Activated naive CD8-positive, alpha-beta T cell (primary cell): ENCODE results near the gene MGME1.
A peak's percentile ranks its signal among the peaks of the same experiment; 100 is the strongest.
"Not testable (repeated sequence)": the region's sequence is repeated elsewhere in the genome, so short reads cannot be mapped to it uniquely, and the experiment has no call there.

Experiments
- H3K27ac Mint-ChIP-seq: one replicate; pipeline ENCODE4 v1.8.0; 2021; ENCODE audit warnings: mixed read lengths
- H3K27me3 Mint-ChIP-seq: one replicate; pipeline ENCODE4 v1.8.0; 2021; ENCODE audit warnings: mixed read lengths
- H3K36me3 Mint-ChIP-seq: one replicate; pipeline ENCODE4 v1.8.0; 2021; ENCODE audit warnings: mixed read lengths
- H3K4me1 Mint-ChIP-seq: one replicate; pipeline ENCODE4 v1.8.0; 2021; ENCODE audit warnings: low read depth, mixed read lengths
- H3K4me3 Mint-ChIP-seq: one replicate; pipeline ENCODE4 v1.8.0; 2021; ENCODE audit warnings: mild to moderate bottlenecking, mixed read lengths
- H3K9me3 Mint-ChIP-seq: one replicate; pipeline ENCODE4 v1.8.0; 2021; ENCODE audit warnings: low read depth, mixed read lengths

The MGME1 gene

GRCh38 chr20:17949899-17950298, 18.9 kb upstream of the MGME1 start:
- H3K4me1 Mint-ChIP-seq: peaks cover under 1% of the 10 kb centered on the region
- peaks cover 21% of the 10 kb centered on the region for H3K36me3 Mint-ChIP-seq
- H3K4me3 Mint-ChIP-seq: no peak overlapping the region
- no peaks in the 10 kb centered on the region for H3K9me3 Mint-ChIP-seq
- H3K27me3 Mint-ChIP-seq: no peaks in the 10 kb centered on the region
- H3K27ac Mint-ChIP-seq: no peak overlapping the region

GRCh38 chr20:17950670-17951069, 18.1 kb upstream of the MGME1 start:
- Mint-ChIP-seq H3K27ac (no peak overlapping the region), H3K9me3 (no peaks in the 10 kb centered on the region), H3K4me1 (peaks cover 6% of the 10 kb centered on the region), H3K36me3 (peaks cover 22% of the 10 kb centered on the region), H3K4me3 (no peak overlapping the region), H3K27me3 (no peaks in the 10 kb centered on the region)

GRCh38 chr20:17951323-17951722, 17.5 kb upstream of the MGME1 start:
- no peaks in the 10 kb centered on the region for H3K27me3 Mint-ChIP-seq
- H3K4me1 Mint-ChIP-seq: peaks cover 10% of the 10 kb centered on the region
- no peak overlapping the region for H3K27ac Mint-ChIP-seq
- no peaks in the 10 kb centered on the region for H3K9me3 Mint-ChIP-seq
- no peak overlapping the region for H3K4me3 Mint-ChIP-seq
- peaks cover 22% of the 10 kb centered on the region for H3K36me3 Mint-ChIP-seq

- H3K4me1 Mint-ChIP-seq: peaks cover 18% of the 10 kb centered on the region
Observed at GRCh38 chr20:17952692-17953684, 15.8 kb upstream of the MGME1 start.

GRCh38 chr20:17953935-17954334, 14.9 kb upstream of the MGME1 start:
- H3K27me3 Mint-ChIP-seq: no peaks in the 10 kb centered on the region
- peaks cover 28% of the 10 kb centered on the region for H3K4me1 Mint-ChIP-seq
- no peak overlapping the region for H3K4me3 Mint-ChIP-seq
- H3K27ac Mint-ChIP-seq: peak overlapping the region; percentile 50
- H3K36me3 Mint-ChIP-seq: peaks cover 17% of the 10 kb centered on the region
- H3K9me3 Mint-ChIP-seq: no peaks in the 10 kb centered on the region

More at GRCh38 chr20:17952692-17953684, 15.8 kb upstream of the MGME1 start:
- Mint-ChIP-seq H3K9me3 (no peaks in the 10 kb centered on the region), H3K36me3 (peaks cover 20% of the 10 kb centered on the region), H3K27ac (no peak overlapping the region), H3K27me3 (no peaks in the 10 kb centered on the region), H3K4me3 (no peak overlapping the region)

GRCh38 chr20:17955302-17955701, 13.5 kb upstream of the MGME1 start:
- Mint-ChIP-seq H3K27ac (no peak overlapping the region), H3K27me3 (no peaks in the 10 kb centered on the region), H3K36me3 (peaks cover 17% of the 10 kb centered on the region), H3K9me3 (no peaks in the 10 kb centered on the region), H3K4me1 (peaks cover 41% of the 10 kb centered on the region), H3K4me3 (no peak overlapping the region)

GRCh38 chr20:17956099-17956685, 12.6 kb upstream of the MGME1 start:
- H3K4me3 Mint-ChIP-seq: no peak overlapping the region
- H3K27me3 Mint-ChIP-seq: no peaks in the 10 kb centered on the region
- no peaks in the 10 kb centered on the region for H3K9me3 Mint-ChIP-seq
- H3K4me1 Mint-ChIP-seq: peaks cover 49% of the 10 kb centered on the region
- no peak overlapping the region for H3K27ac Mint-ChIP-seq
- H3K36me3 Mint-ChIP-seq: peaks cover 15% of the 10 kb centered on the region

GRCh38 chr20:17957505-17958363, 11.1 kb upstream of the MGME1 start:
- Mint-ChIP-seq H3K4me3 (peak overlapping the region; percentile 35), H3K27me3 (no peaks in the 10 kb centered on the region), H3K36me3 (peaks cover 21% of the 10 kb centered on the region), H3K9me3 (no peaks in the 10 kb centered on the region), H3K4me1 (peaks cover 62% of the 10 kb centered on the region), H3K27ac (no peak overlapping the region)

- no peaks in the 10 kb centered on the region for H3K9me3 Mint-ChIP-seq
- no peak overlapping the region for H3K4me3 Mint-ChIP-seq
Observed at GRCh38 chr20:17958373-17959256, 10.2 kb upstream of the MGME1 start.

GRCh38 chr20:17959257-17959627, 9.6 kb upstream of the MGME1 start:
- Mint-ChIP-seq H3K4me1 (peaks cover 77% of the 10 kb centered on the region), H3K9me3 (no peaks in the 10 kb centered on the region), H3K27ac (peak overlapping the region; percentile 35), H3K36me3 (peaks cover 19% of the 10 kb centered on the region), H3K4me3 (peak overlapping the region; percentile 27), H3K27me3 (no peaks in the 10 kb centered on the region)

More at GRCh38 chr20:17958373-17959256, 10.2 kb upstream of the MGME1 start:
- Mint-ChIP-seq H3K27me3 (no peaks in the 10 kb centered on the region), H3K27ac (peak overlapping the region; percentile 46), H3K36me3 (peaks cover 21% of the 10 kb centered on the region), H3K4me1 (peaks cover 71% of the 10 kb centered on the region)

- H3K27me3 Mint-ChIP-seq, H3K9me3 Mint-ChIP-seq, H3K4me3 Mint-ChIP-seq, H3K27ac Mint-ChIP-seq: not testable (repeated sequence)
- H3K4me1 Mint-ChIP-seq: peaks cover 83% of the 10 kb centered on the region
- peaks cover 21% of the 10 kb centered on the region for H3K36me3 Mint-ChIP-seq
Observed at GRCh38 chr20:17960400-17960885, 8.4 kb upstream of the MGME1 start.

- peaks cover 24% of the 10 kb centered on the region for H3K36me3 Mint-ChIP-seq
- H3K4me3 Mint-ChIP-seq: peak overlapping the region; percentile 51
Observed at GRCh38 chr20:17960927-17961586, 7.8 kb upstream of the MGME1 start.

GRCh38 chr20:17961587-17961940, 7.3 kb upstream of the MGME1 start:
- Mint-ChIP-seq H3K36me3 (peaks cover 27% of the 10 kb centered on the region), H3K27ac (peak overlapping the region; percentile 61), H3K27me3 (no peaks in the 10 kb centered on the region), H3K9me3 (no peaks in the 10 kb centered on the region), H3K4me3 (peak overlapping the region; percentile 51), H3K4me1 (peaks cover 86% of the 10 kb centered on the region)

More at GRCh38 chr20:17960927-17961586, 7.8 kb upstream of the MGME1 start:
- Mint-ChIP-seq H3K9me3 (no peaks in the 10 kb centered on the region), H3K27me3 (no peaks in the 10 kb centered on the region), H3K27ac (peak overlapping the region; percentile 61), H3K4me1 (peaks cover 86% of the 10 kb centered on the region)
